ENCODE measurements around the gene HNRNPAB.
A peak's percentile ranks its signal among the peaks of the same experiment; 100 is the strongest.
"Not testable (repeated sequence)": the region's sequence is repeated elsewhere in the genome, so short reads cannot be mapped to it uniquely, and the experiment has no call there.

HNRNPAB gene

GRCh38 chr5:178230879-178231538 lies 26.7 kb downstream of the HNRNPAB start:
- no peak for DNase-seq (ENCODE audit: low read depth in 2 of 2)

GRCh38 chr5:178231539-178232123 lies 27.3 kb downstream of the HNRNPAB start:
- no peak for DNase-seq (ENCODE audit: low read depth in 2 of 2)

- peak; percentile 46 to 68 for DNase-seq (ENCODE audit: low read depth in 2 of 2)
Measured at GRCh38 chr5:178232124-178232919, 28.0 kb downstream of the HNRNPAB start, which contains the start of gene PHYKPL. Gene PHYKPL (minus strand): TSS chr5:178232802. CDS start chr5:178232550, 252 bp downstream.

DNA sequence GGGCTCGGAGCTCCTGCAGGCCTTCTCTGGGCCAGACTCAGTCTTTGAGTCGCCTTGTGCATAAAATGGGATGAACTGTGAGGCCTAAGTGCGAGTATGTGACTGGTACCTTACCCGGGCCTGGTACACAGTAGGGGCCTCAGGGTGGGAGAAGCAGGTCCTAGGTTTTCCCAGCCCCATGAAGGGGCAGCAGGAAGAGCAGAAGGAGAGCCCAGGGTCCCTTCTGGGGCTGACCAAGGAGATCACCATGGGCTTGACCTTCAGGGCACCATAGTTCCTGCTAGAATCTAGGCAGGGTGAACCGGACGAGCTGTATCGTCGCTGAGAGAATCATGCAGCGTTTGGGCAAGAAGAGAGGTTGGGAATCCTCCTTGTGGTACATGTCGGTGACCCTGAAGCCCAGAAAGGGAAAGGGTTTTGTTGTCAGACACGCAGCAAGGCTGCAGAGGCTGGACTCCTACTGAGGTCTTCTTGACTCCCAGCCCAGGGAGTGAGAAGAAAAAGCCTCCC lies 28.6 kb downstream of the HNRNPAB start:
- DNase-seq (ENCODE audit: low read depth in 2 of 2), result no peak

- DNase-seq (ENCODE audit: low read depth in 2 of 2), result no peak
Measured at GRCh38 chr5:178234121-178234749, 29.9 kb downstream of the HNRNPAB start.

- peak; percentile 66 to 69 for DNase-seq (ENCODE audit: low read depth in 2 of 2)
Measured at GRCh38 chr5:178234750-178235587, 30.6 kb downstream of the HNRNPAB start.

- DNase-seq (ENCODE audit: low read depth in 2 of 2), result no peak
Measured at GRCh38 chr5:178235588-178235974, 31.2 kb downstream of the HNRNPAB start.

GRCh38 chr5:178236126-178236525 lies 31.8 kb downstream of the HNRNPAB start:
- DNase-seq (ENCODE audit: low read depth in 2 of 2), result no peak

GRCh38 chr5:178236679-178237078 lies 32.3 kb downstream of the HNRNPAB start:
- DNase-seq (ENCODE audit: low read depth in 2 of 2), result no peak

- no peak for DNase-seq (ENCODE audit: low read depth in 2 of 2)
Measured at GRCh38 chr5:178237431-178238312, 33.3 kb downstream of the HNRNPAB start.

- DNase-seq (ENCODE audit: low read depth in 2 of 2), result no peak
Measured at GRCh38 chr5:178238313-178238635, 33.9 kb downstream of the HNRNPAB start.

DNA sequence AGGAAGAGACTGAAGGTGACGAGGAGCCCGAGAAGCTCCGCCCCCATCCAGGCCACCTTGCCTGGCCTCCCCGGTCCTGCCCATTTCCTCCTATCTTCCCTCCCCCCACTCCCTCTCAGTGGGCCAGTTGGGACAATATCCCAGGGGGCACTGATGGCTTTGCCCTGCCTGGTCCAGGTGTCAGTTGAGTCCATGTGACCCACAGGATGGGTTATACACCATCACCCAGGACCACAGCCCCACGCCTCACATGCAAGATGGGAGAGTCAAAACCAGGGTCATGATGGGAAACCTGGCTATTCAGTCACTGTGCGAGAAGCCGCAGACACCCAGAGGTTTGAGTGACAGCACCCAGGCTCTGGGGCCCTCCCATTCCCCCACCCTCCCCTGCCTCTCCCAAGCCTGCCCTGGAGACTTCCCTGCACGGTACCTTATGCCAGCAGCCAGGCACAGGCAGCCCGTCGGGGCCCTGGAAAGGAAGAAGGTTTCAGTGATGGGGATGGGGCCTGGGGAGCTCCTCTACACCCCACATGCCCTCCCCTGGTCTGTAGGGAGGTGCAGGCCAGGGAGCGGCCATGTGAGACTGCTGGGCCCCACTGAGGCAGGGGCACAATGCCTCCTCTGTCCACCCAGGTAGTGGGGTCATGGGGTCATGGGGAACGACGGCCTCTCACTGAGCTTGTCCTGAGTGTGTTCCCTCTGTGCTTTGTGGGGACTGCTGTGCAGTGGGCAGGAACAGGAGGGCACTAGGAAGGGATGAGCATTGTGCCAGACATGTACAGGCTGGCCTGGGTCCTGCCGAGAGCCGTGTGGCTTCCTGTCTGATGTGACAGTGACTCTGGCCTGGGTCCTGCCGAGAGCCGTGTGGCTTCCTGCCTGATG lies 34.6 kb downstream of the HNRNPAB start:
- DNase-seq (ENCODE audit: low read depth in 2 of 2), result no peak

GRCh38 chr5:178239626-178240301 lies 35.4 kb downstream of the HNRNPAB start:
- DNase-seq (ENCODE audit: low read depth in 2 of 2), result not testable (repeated sequence)

DNA sequence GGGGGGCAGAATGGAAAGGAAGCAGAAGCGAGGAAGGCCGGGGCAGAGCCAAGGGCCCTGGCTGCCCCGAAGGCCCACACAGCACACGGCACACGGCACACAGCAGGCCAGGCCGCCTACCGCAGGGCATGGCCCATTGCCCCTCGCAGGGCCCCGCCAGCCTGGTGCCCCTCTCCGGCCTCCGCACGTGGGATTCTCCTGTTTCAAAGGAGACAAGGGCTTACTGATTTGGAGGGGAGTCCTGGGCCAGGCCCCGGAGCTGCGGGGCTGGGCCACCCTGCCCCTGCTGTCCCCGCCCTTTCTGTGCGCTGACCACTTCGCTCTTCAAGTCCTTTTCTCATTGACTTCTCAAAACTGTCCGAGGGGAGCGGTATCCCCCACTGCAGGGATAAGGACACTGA lies 36.0 kb downstream of the HNRNPAB start:
- DNase-seq (ENCODE audit: low read depth in 2 of 2), result no peak

DNA sequence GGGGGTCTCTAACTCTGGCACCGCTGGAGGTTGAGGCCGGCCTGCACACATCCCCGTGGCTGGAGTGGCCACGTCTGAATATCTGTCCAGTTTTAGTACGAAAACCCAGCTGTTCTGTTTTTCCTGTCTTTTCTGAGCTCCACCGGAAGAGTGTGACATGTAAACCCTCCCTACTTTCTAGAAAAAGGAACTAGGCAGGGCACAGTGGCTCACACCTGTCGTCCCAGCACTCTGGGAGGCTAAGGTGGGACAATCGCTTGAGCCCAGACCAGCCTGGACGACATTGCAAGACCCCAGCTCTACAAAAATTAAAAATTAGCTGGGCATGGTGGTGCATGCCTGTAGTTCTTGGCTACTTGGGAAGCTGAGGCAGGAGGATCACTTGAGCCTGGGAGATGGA lies 36.4 kb downstream of the HNRNPAB start:
- DNase-seq (ENCODE audit: low read depth in 2 of 2), result no peak

- DNase-seq (ENCODE audit: low read depth in 2 of 2), result no peak
Measured at GRCh38 chr5:178241231-178241663, 36.9 kb downstream of the HNRNPAB start.

GRCh38 chr5:178241688-178242231 lies 37.4 kb downstream of the HNRNPAB start:
- DNase-seq (ENCODE audit: low read depth in 2 of 2), result no peak

DNA sequence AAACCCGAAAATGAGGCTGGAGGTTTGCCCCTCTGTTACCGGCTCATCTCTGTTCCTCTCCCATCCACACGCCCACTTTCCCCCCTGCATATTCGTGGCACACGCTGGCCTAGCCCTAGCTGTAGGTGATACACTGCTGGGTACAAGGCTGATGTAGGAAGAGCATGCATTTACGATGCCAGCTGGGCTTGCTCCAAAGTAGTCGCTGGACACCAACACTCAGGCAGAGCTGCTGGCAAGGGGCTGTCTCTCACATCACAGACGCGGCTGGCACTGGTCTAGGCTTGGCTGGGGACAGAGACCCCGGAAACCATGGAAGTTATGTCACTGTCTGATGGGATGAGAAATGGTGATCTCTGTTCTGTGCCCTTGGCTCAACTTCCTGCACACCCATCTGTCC lies 38.1 kb downstream of the HNRNPAB start:
- DNase-seq (ENCODE audit: low read depth in 2 of 2), result no peak
